Bone marrow (tissue), 2 donors: ENCODE results near the gene FAM131C.
A peak's percentile ranks its signal among the peaks of the same experiment; 100 is the strongest.
"Not testable (repeated sequence)": the region's sequence is repeated elsewhere in the genome, so short reads cannot be mapped to it uniquely, and the experiment has no call there.

Experiments used
- DNase-seq, 2 donors: peaks; one replicate each; lab custom pipeline; 2025; lab: John Stamatoyannopoulos, UW

FAM131C gene

GRCh38 chr1:16033103-16033632 lies 40.3 kb downstream of the FAM131C start:
- not testable (repeated sequence) for DNase-seq

GRCh38 chr1:16032388-16033102 lies 40.9 kb downstream of the FAM131C start:
- DNase-seq = peak; percentile 23 to 65

- no peak for DNase-seq
Measured at GRCh38 chr1:16031551-16031950, 41.9 kb downstream of the FAM131C start.

- DNase-seq = no peak
Measured at GRCh38 chr1:16029288-16029687, 44.2 kb downstream of the FAM131C start.

GRCh38 chr1:16029003-16029268 lies 44.5 kb downstream of the FAM131C start:
- not testable (repeated sequence) for DNase-seq

- DNase-seq = no peak
Measured at GRCh38 chr1:16028237-16029002, 45.0 kb downstream of the FAM131C start.

- no peak for DNase-seq
Measured at GRCh38 chr1:16026723-16027484, 46.5 kb downstream of the FAM131C start.

- DNase-seq = not testable (repeated sequence)
Measured at GRCh38 chr1:16026302-16026701, 47.1 kb downstream of the FAM131C start.

- DNase-seq = no peak
Measured at GRCh38 chr1:16023050-16023653, 50.3 kb downstream of the FAM131C start.

GRCh38 chr1:16022393-16022792 lies 51.1 kb downstream of the FAM131C start:
- DNase-seq = no peak

- DNase-seq = no peak
Measured at GRCh38 chr1:16021681-16022080, 51.8 kb downstream of the FAM131C start, which contains the start of gene CLCNKA. Gene CLCNKA (plus strand): TSS chr1:16022036. CDS start chr1:16022620, 584 bp downstream.

GRCh38 chr1:16020878-16021277 lies 52.6 kb downstream of the FAM131C start:
- DNase-seq = not testable (repeated sequence)

- no peak for DNase-seq
Measured at GRCh38 chr1:16020325-16020724, 53.1 kb downstream of the FAM131C start.

GRCh38 chr1:16019644-16020277 lies 53.7 kb downstream of the FAM131C start:
- DNase-seq = no peak

GRCh38 chr1:16018749-16019643 lies 54.5 kb downstream of the FAM131C start:
- no peak for DNase-seq

- DNase-seq = no peak
Measured at GRCh38 chr1:16018308-16018707, 55.1 kb downstream of the FAM131C start.

- DNase-seq = no peak
Measured at GRCh38 chr1:16017461-16018303, 55.8 kb downstream of the FAM131C start, which contains the start of gene HSPB7. Gene HSPB7 (minus strand): TSS chr1:16018043. CDS start chr1:16017963, 80 bp downstream.

GRCh38 chr1:16017076-16017460 lies 56.4 kb downstream of the FAM131C start:
- no peak for DNase-seq
